ENCODE measurements around the gene TMPRSS6. TPM values are rescaled to one million over a fixed set of nuclear protein-coding genes. Genes with fewer than 3 reads are reported as not detected.

Gene TMPRSS6
- total and polyA plus RNA-seq, 2 of the 13 experiments (the other 11 are each of a cell fraction or from before 2014, with no cell fraction given) = 4.2 to 4.8 TPM

- TF ChIP-seq IRF9 (CRISPR knock-in tag; IDR thresholded peaks at IDR 0.05; ENCODE audit: borderline replicate concordance) (no peak), ZSCAN20 (CRISPR knock-in tag; IDR thresholded peaks at IDR 0.05; ENCODE audit: borderline replicate concordance) (no peak), ZNF570 (CRISPR knock-in tag; IDR thresholded peaks at IDR 0.05; ENCODE audit: borderline replicate concordance) (no peak), U2AF1 (optimal IDR thresholded peaks at IDR 0.05; ENCODE audit: low read depth, low read length) (no peak), ETV6 (CRISPR knock-in tag; conservative IDR thresholded peaks at IDR 0.05) (no peak), ZNF737 (CRISPR knock-in tag; IDR thresholded peaks at IDR 0.05; ENCODE audit: borderline replicate concordance) (no peak), ZNF329 (CRISPR knock-in tag; IDR thresholded peaks at IDR 0.05; ENCODE audit: low read depth) (no peak), AGO1 (IDR thresholded peaks at IDR 0.05; ENCODE audit: low read depth, low read length, poor library complexity, severe bottlenecking) (no peak), HOMEZ (CRISPR knock-in tag; IDR thresholded peaks at IDR 0.05; ENCODE audit: low read depth) (no peak), ZNF616 (CRISPR knock-in tag; IDR thresholded peaks at IDR 0.05; ENCODE audit: low read depth) (0 out of 2 replicates have a peak, but pooled peaks have one; percentile 31), ZMYM3 (CRISPR knock-in tag; IDR thresholded peaks at IDR 0.05) (peak; percentile 82), ZNF446 (CRISPR knock-in tag; IDR thresholded peaks at IDR 0.05) (no peak), BCL6 (CRISPR knock-in tag; IDR thresholded peaks at IDR 0.05) (peak; percentile 56), SYNCRIP (IDR thresholded peaks at IDR 0.05; ENCODE audit: insufficient read depth, low read depth, low read length) (no peak), GTF3A (CRISPR knock-in tag; conservative IDR thresholded peaks at IDR 0.05) (no peak), ZNF619 (CRISPR knock-in tag; IDR thresholded peaks at IDR 0.05) (peak; percentile 87; the same call in 1 of the 2 replicates), MIER3 (CRISPR knock-in tag; IDR thresholded peaks at IDR 0.05; ENCODE audit: borderline replicate concordance) (no peak), RXRA (CRISPR knock-in tag; IDR thresholded peaks at IDR 0.05) (peak; percentile 84), PAWR (CRISPR knock-in tag; IDR thresholded peaks at IDR 0.05; ENCODE audit: borderline replicate concordance) (no peak), JUNB (CRISPR knock-in tag; IDR thresholded peaks at IDR 0.05; ENCODE audit: borderline replicate concordance) (no peak), JUND (CRISPR knock-in tag; IDR thresholded peaks at IDR 0.05) (no peak), ZNF672 (CRISPR knock-in tag; IDR thresholded peaks at IDR 0.05) (no peak), ZBTB3 (CRISPR knock-in tag; IDR thresholded peaks at IDR 0.05; ENCODE audit: borderline replicate concordance, low read depth) (no peak), ZNF432 (CRISPR knock-in tag; IDR thresholded peaks at IDR 0.05; ENCODE audit: borderline replicate concordance) (no peak), BATF2 (CRISPR knock-in tag; IDR thresholded peaks at IDR 0.05) (no peak), ZNF747 (CRISPR knock-in tag; IDR thresholded peaks at IDR 0.05; ENCODE audit: borderline replicate concordance) (peak; percentile 61; the same call in 1 of the 2 replicates), ZMYM2 (CRISPR knock-in tag; IDR thresholded peaks at IDR 0.05) (no peak)
Measured at GRCh38 chr22:37109242-37109917, at the start of gene TMPRSS6 (continued).
